SK-MEL-5 (cell line): Measurements from ENCODE around the gene PKP2. TPM values are rescaled to one million over a fixed set of nuclear protein-coding genes. Genes with fewer than 3 reads are reported as not detected.

Source experiments
- DNase-seq: peaks from one replicate; pipeline ENCODE4 v3.0.0-alpha.2; 2016; ENCODE audit warnings: low read depth, low spot score
- in situ Hi-C: cut with HindIII; loops from 2 replicates; pipeline ENCODE4 v1.10.0; 2016; ENCODE audit warnings: low sequenced_read_pairs, high pct_unique_total_duplicates, low pct_unique_long_range_greater_than_20kb
- total RNA-seq: library from RNA; depleted of rRNA; stranded (reverse); fragments of >200 nt; shearing (Covaris generic); gene quantifications from 2 replicates; pipeline ENCODE4 v1.2.3, GENCODE V29; 2014

The PKP2 gene
- total RNA-seq, 1 experiment from 2014 or later, result not detected

- in situ Hi-C loops, result no loop called here
- no peak for DNase-seq
These were observed 58.6 kb downstream of the PKP2 start for GRCh38 chr12:32837974-32838373.

- DNase-seq, result no peak
- in situ Hi-C loops, result no loop called here
These were observed 59.9 kb downstream of the PKP2 start for GRCh38 chr12:32836710-32837109.

DNA sequence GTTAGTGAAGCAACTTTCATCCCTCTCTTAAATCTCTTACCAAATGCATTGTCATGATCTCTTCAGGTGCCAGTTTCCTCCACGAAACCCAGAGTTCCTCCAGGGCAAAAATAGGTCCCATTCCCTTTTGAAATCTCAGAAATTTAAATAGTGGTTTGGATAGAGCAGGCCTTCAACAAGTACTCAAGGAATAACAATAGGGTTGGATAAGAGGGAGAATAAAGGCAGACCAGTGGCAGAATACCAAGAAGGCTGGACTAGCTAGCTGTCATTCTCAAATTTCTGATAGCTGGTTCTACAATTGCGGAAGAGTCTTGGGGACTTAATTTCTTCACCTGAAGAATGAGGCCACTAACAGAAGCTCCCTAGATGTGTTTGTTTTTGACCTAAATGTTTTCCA is 62.5 kb downstream of the PKP2 start:
- in situ Hi-C loops, result no loop called here
- DNase-seq, result no peak

GRCh38 chr12:32828552-32828951 is 68.0 kb downstream of the PKP2 start:
- in situ Hi-C loops, result no loop called here
- no peak for DNase-seq

DNA sequence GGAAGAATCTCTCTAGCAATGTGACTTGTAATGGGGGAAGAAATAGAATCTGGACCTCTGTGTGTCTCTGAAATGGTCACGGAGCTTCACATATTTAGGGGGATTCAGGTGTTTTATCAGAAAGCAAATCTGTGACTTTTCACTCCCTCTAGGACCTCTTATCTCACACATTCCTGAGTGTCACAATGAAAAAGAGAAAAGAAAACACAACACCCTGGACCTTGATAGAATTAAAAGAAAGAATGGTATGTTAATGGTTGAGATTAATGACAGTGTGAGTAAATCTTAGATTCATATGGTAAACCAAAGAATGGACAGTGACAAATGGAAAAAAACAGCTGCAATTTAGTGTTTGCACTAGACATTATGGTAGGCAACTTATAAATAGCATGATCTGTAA is 68.5 kb downstream of the PKP2 start:
- no peak for DNase-seq
- in situ Hi-C loops, result no loop called here

DNA sequence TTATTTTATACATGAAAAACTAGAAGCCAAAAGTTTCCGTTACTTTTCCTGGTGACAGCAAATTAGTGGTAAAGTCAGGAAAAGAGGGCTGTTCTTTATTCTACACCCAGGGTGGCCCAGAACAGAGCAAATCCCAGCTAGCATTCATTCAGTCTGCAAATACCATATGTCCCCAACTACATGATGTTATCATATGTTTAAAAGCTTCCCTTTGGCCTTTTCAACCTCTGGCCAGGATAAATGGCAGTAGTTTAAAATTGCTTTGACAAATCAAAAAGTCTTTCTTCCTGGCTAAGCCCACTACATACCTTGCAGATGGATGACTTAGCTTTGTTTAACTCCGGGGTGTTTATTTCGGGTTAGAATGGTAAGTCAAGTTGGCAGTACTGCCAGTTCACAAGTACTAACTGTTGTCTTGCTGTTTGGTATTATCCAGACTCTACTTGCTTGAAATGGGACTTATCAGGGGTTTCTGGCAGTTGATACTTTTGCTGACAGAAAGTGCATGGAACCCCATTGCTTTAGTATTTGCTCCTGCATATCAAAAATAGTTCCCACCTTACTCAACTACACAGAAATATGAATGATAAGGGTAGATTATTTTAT is 69.7 kb downstream of the PKP2 start:
- in situ Hi-C loops, result no loop called here

DNA sequence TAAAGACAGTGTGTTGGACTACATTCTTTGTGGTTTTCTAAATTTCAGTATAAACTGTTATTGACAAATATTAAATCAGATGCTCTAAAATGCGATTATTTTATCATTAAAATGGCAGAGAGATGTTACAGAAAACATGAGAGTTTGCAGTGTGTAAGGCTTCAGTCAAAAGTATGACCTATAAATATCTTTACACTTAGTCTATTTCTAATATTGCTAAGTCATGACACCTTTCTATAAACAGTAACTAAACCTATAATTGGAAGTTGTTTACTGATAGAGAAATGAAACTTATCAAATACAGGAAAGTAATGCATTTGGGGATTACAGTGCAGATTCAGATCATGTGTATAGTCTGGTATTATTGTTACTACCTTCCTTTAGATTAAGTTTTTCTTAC is 72.0 kb downstream of the PKP2 start:
- in situ Hi-C loops, result no loop called here
- no peak for DNase-seq

More for the DNA sequence above, 69.7 kb downstream of the PKP2 start:
- no peak for DNase-seq

GRCh38 chr12:32822344-32822743 is 74.2 kb downstream of the PKP2 start:
- DNase-seq, result no peak
- in situ Hi-C loops, result no loop called here

- in situ Hi-C loops, result no loop called here
- no peak for DNase-seq
These were observed 74.9 kb downstream of the PKP2 start for GRCh38 chr12:32821710-32822109.

DNA sequence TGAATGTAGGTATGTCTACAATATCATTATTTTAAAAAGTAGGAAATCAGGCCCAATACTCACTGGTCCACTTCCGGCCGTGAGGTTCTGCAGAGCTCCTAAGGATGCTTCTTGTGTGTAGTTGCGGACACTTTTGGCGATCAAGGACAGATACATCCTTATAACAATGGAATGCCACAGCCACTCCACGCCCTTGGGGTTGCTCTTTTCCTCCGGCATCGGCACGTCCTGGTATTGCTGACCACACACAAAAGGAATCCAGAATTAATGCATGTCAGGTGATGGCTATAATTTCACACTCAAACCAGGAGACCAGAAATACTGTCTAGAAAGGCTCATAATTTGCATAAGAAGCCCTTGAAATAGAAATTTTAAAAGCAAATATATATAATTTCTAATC is 75.3 kb downstream of the PKP2 start:
- no peak for DNase-seq
- in situ Hi-C loops, result no loop called here

DNA sequence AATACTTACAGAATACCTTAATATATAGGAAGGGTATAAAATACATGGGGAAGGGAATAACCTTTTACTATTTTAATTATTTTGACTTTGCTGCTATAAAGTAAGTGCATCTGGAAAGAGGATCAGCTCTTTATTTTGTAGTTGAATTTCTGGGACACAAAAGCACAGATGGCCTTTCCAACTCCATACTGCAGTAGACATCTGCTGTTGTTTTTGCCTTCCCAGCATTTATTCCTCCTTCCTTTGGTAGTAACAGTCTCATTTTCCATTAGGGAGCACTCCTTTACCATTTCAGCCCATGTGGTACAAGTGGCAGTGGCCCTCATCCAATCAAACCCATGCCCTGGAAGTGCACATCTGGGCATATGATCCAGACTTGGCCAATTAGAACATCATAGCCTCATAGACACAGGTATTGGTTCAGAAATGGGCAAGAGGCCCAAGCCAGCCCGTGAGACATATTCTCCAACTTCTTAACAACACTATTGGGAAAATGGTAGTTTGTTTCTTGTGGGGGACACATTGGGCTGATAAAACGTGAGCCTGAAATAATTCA is 76.1 kb downstream of the PKP2 start:
- no peak for DNase-seq
- in situ Hi-C loops, result no loop called here

- no peak for DNase-seq
These were observed 77.2 kb downstream of the PKP2 start for GRCh38 chr12:32819424-32819823.

DNA sequence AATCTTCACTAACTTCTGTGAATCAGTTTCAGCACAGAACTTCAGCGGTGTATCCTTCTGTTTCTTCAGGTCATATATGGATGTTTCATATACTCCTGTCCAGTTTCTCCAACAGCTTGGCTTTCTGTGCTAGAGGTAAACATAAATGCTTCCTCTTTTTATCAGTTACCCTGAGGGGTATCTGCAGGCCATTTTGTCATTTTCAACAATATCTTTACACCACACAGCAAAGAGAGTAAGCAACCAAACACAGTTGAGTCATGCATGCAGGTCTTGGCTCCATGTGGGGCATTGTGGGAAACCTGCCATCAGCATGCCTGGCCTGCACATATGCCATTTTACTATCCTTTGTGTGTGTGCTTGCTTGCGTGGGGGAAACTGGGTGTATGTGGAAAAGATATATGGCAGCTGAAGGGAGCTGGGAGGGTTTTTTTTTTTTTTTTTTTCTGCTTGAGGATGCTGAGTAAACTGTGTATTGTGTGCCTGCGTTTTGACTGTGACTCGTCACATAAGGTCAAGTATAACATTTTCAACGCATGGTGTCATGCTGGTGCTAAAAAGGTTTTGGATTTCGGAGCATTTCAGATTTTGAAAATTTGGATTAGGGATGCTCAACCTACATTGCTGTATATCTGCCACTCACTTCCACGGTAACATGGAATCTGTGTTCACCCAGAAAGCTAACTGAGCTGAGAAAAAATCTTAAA is 84.7 kb downstream of the PKP2 start:
- in situ Hi-C loops, result no loop called here
- DNase-seq, result no peak

More at GRCh38 chr12:32819424-32819823, 77.2 kb downstream of the PKP2 start:
- in situ Hi-C loops, result no loop called here

DNA sequence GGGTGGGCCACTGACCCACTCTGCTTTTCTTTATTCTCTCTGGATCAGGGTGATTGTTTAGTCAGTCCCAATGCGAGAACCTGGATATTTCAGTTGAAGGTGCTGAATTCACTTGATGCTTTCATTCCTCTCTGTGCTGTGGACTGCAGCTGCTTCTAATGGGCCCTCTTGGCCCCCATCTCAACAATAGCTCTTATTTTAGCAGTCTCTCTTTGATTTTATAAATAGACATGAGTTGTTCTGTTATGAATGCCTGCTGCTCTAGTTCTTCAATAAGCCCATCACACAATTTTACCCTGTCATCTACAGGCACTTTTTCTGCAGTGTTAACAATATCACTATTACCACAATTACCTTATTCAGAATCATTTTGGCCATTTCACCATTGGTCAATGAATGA is 86.7 kb downstream of the PKP2 start:
- in situ Hi-C loops, result no loop called here

DNA sequence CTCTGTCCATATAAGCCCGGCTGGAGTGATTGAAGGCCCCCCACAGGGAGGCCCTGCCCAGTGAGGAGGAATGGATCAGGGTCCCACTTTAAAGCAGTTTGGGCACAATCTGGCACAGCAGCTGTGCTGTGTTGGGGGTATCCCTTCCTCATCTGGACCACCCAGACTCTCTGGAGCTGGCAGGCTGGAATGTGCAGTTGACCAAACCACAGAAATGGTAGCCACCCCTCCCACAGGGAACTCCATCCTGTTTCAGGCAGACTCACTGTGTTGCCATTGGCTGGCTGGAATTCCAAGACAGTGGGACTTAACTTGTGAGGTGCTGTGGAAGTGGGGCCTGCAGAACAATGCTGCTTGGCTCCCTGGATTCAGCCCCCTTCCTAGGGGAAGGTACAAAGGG is 87.4 kb downstream of the PKP2 start:
- DNase-seq, result no peak
- in situ Hi-C loops, result no loop called here

More for the DNA sequence above, 86.7 kb downstream of the PKP2 start:
- no peak for DNase-seq

GRCh38 chr12:32804301-32804700 is 92.3 kb downstream of the PKP2 start:
- in situ Hi-C loops, result no loop called here
- no peak for DNase-seq

- no peak for DNase-seq
- in situ Hi-C loops, result no loop called here
These were observed 95.2 kb downstream of the PKP2 start for GRCh38 chr12:32801269-32801980.

DNA sequence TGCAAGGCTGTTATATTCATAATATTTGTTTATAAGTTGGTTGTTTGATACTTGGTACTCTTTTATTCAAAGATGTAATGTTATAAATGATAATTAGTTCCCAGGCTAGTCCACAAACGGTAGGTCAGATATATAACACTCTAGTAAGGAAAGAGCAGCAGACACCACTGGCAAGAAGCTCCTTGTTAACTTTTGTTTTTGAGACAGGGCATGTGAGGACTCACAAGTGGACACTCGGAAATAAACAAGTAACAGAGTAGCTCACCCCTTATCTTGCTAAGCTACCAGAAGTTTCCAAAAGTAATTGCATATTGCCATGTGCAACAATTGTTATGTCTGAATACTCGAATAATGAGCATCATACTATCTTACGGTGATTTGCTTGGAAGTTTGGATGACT is 102.3 kb downstream of the PKP2 start:
- no peak for DNase-seq
- in situ Hi-C loops, result no loop called here

GRCh38 chr12:32789916-32790315 is 106.7 kb downstream of the PKP2 start:
- in situ Hi-C loops, result no loop called here

More at GRCh38 chr12:32789916-32790315, 106.7 kb downstream of the PKP2 start:
- no peak for DNase-seq
